Tongue (tissue), 2 donors: Measurements from ENCODE around the gene PARD3. TPM values are rescaled to one million over a fixed set of nuclear protein-coding genes. Genes with fewer than 3 reads are reported as not detected.

ENCODE experiments used
- DNase-seq: peaks from one replicate; pipeline ENCODE4 v3.0.0-alpha.2; 2015
- total RNA-seq: library from RNA; depleted of rRNA; stranded (reverse); fragments of >200 nt; gene quantifications from one replicate; pipeline ENCODE4 v1.2.3, GENCODE V29; 2014

Gene PARD3
- total RNA-seq, 1 donor from 2014 or later, result 129 TPM

- no peak for DNase-seq
These were observed 236.6 kb downstream of the PARD3 start for GRCh38 chr10:34578468-34578867.

GRCh38 chr10:34576797-34577196 lies 238.3 kb downstream of the PARD3 start:
- peak; percentile 17 for DNase-seq

GRCh38 chr10:34575882-34576281 lies 239.2 kb downstream of the PARD3 start:
- no peak for DNase-seq

GRCh38 chr10:34574353-34574934 lies 240.7 kb downstream of the PARD3 start:
- no peak for DNase-seq

GRCh38 chr10:34570887-34571286 lies 244.2 kb downstream of the PARD3 start:
- no peak for DNase-seq

- DNase-seq, result no peak
These were observed 247.3 kb downstream of the PARD3 start for GRCh38 chr10:34567659-34568253.

GRCh38 chr10:34565934-34566333 lies 249.2 kb downstream of the PARD3 start:
- DNase-seq, result no peak

- no peak for DNase-seq
These were observed 257.0 kb downstream of the PARD3 start for GRCh38 chr10:34558093-34558583.

- DNase-seq, result no peak
These were observed 257.9 kb downstream of the PARD3 start for GRCh38 chr10:34557173-34557572.

- DNase-seq, result no peak
These were observed 259.4 kb downstream of the PARD3 start for GRCh38 chr10:34555653-34556052.

- no peak for DNase-seq
These were observed 261.3 kb downstream of the PARD3 start for GRCh38 chr10:34553747-34554146.

- no peak for DNase-seq
These were observed 263.8 kb downstream of the PARD3 start for GRCh38 chr10:34551295-34551694.

GRCh38 chr10:34549953-34550352 lies 265.1 kb downstream of the PARD3 start:
- DNase-seq, result no peak

GRCh38 chr10:34549001-34549400 lies 266.1 kb downstream of the PARD3 start:
- DNase-seq, result peak; percentile 12

GRCh38 chr10:34548466-34548865 lies 266.6 kb downstream of the PARD3 start:
- DNase-seq, result no peak

- DNase-seq, result no peak
These were observed 267.4 kb downstream of the PARD3 start for GRCh38 chr10:34547695-34548094.

- no peak for DNase-seq
These were observed 267.8 kb downstream of the PARD3 start for GRCh38 chr10:34547291-34547690.

- DNase-seq, result no peak
These were observed 270.7 kb downstream of the PARD3 start for GRCh38 chr10:34544400-34544799.

GRCh38 chr10:34543716-34544115 lies 271.4 kb downstream of the PARD3 start:
- DNase-seq, result no peak

GRCh38 chr10:34540492-34540891 lies 274.6 kb downstream of the PARD3 start:
- no peak for DNase-seq

GRCh38 chr10:34539533-34540315 lies 275.4 kb downstream of the PARD3 start:
- no peak for DNase-seq

GRCh38 chr10:34538281-34538829 lies 276.7 kb downstream of the PARD3 start:
- no peak for DNase-seq

- no peak for DNase-seq
These were observed 277.4 kb downstream of the PARD3 start for GRCh38 chr10:34537629-34538231.
